ENCODE results near the gene CRABP2. TPM values are rescaled to one million over a fixed set of nuclear protein-coding genes. Genes with fewer than 3 reads are reported as not detected.

Gene CRABP2
- total and polyA plus RNA-seq, 2 of the 4 experiments (the other 2 are of a cell fraction): 6.3 to 15.7 TPM

GRCh38 chr1:156721535-156721934, 16.2 kb upstream of the CRABP2 start (continued):
- TF ChIP-seq BHLHE40 (IDR thresholded peaks at IDR 0.05; ENCODE audit: low read depth, low read length) (no peak), MAFK (IDR thresholded peaks at IDR 0.05; ENCODE audit: low read depth, low read length) (no peak), CHD1 (IDR thresholded peaks at IDR 0.05; ENCODE audit: low read depth, low read length) (no peak)

- no peaks in the 10 kb centered on the region for H3K9me3 ChIP-seq (ENCODE audit: control insufficient read depth, insufficient read depth, low read length)
- H2AK9ac ChIP-seq (replicated peaks; ENCODE audit: low read depth, low read length, poor library complexity): no peak overlapping the region
- H2BK15ac ChIP-seq (ENCODE audit: low read depth, low read length): no peak overlapping the region
- peaks cover 1% of the 10 kb centered on the region; the same call in 1 of the 2 replicates for H3K4me1 ChIP-seq (ENCODE audit: control insufficient read depth, insufficient read depth, low read length)
- no peak overlapping the region for H3K4me3 ChIP-seq (ENCODE audit: insufficient read depth, low read depth, low read length)
- ATAC-seq (ENCODE audit: low read depth): no peak
- H4K20me1 ChIP-seq (ENCODE audit: insufficient read depth, low read length): peaks cover 29% of the 10 kb centered on the region
- in situ Hi-C loops (cut with MboI; ENCODE audit: low sequenced_read_pairs) (loop anchor here (5.0 kb wide), 1 partner anchor 34 kb away; no protein-coding TSS in a partner anchor), dilution Hi-C loops (cut with HindIII; ENCODE audit: low sequenced_read_pairs, unreplicated experiment) (no loop called here), intact Hi-C loops (cut with micrococcal nuclease) (loop anchor here (10.0 kb wide), 2 partner anchors 204 to 216 kb away; partner anchors contain the start of genes LRRC71 and MEF2D)
- H2BK5ac ChIP-seq (ENCODE audit: low read depth, low read length, poor library complexity, severe bottlenecking): no peak overlapping the region
- H2AK5ac ChIP-seq (ENCODE audit: low read depth, low read length): no peak overlapping the region
- H3K27me3 ChIP-seq (ENCODE audit: control insufficient read depth, insufficient read depth, low read length): no peaks in the 10 kb centered on the region
- peaks cover 5 to 45% of the 10 kb centered on the region in 2 experiments; a peak in 3 of 4 replicates for H3K79me1 ChIP-seq (ENCODE audit: low read depth in 1 of 2, low read length in 2 of 2)
- no peak overlapping the region for H3K27ac ChIP-seq (ENCODE audit: insufficient read depth, low read length)
- no TSS peak for BruUV-seq (replicated peaks)
- no peak overlapping the region for H2BK20ac ChIP-seq (ENCODE audit: low read depth, low read length)
- no peak overlapping the region for H3K4me2 ChIP-seq (ENCODE audit: low read depth, low read length)
- ChIA-PET POLR2A (ENCODE audit: unreplicated experiment) (no interaction called here), CTCF (interaction anchor here (2.5 kb wide), 1 partner anchor 32 kb away, joined by 10 read pairs; no protein-coding TSS in a partner anchor)
- H2BK120ac ChIP-seq (ENCODE audit: low read depth, low read length): no peak overlapping the region
- H3K9me1 ChIP-seq (ENCODE audit: insufficient read depth, low read length): no peaks in the 10 kb centered on the region
- H2AFZ ChIP-seq (replicated peaks; ENCODE audit: low read length, poor library complexity): no peak overlapping the region
- no peak overlapping the region for H3K23ac ChIP-seq (ENCODE audit: low read depth, low read length)
- H4K8ac ChIP-seq (ENCODE audit: low read depth in 2 of 2, low read length in 2 of 2): no peak overlapping the region
- 72% methylated on average over 2 of the region's 2 CpGs; no CpG with 5 or more reads in 1 of the 2 experiments for WGBS, 2 experiments (ENCODE audit: extremely low coverage in 2 of 2, insufficient read length in 1 of 2)
- no peak overlapping the region for H4K91ac ChIP-seq (ENCODE audit: insufficient read depth, low read depth, low read length)
- no peak overlapping the region for H3K14ac ChIP-seq (replicated peaks; ENCODE audit: low read depth, low read length)
- no peak overlapping the region for H3K9ac ChIP-seq (ENCODE audit: low read depth, low read length)
- peaks cover 30% of the 10 kb centered on the region for H3K36me3 ChIP-seq (ENCODE audit: control insufficient read depth, insufficient read depth, low read length)
- H4K5ac ChIP-seq (ENCODE audit: low read depth, low read length): no peak overlapping the region
- no peak overlapping the region for H3K4ac ChIP-seq (ENCODE audit: low read depth, low read length)
- no peak overlapping the region for H3K56ac ChIP-seq (ENCODE audit: extremely low read depth, insufficient read depth, low read length)
- TF ChIP-seq CHD1 (IDR thresholded peaks at IDR 0.05; ENCODE audit: low read depth, low read length): no peak
- TF ChIP-seq FOS (IDR thresholded peaks at IDR 0.05; ENCODE audit: low read depth, low read length): no peak
- TF ChIP-seq MAFK (IDR thresholded peaks at IDR 0.05; ENCODE audit: low read depth, low read length): no peak
- no peak for TF ChIP-seq POLR2A (IDR thresholded peaks at IDR 0.05; ENCODE audit: low read depth, low read length)
- TF ChIP-seq SMC3 (IDR thresholded peaks at IDR 0.05; ENCODE audit: low read depth, low read length): no peak
- TF ChIP-seq MAZ (IDR thresholded peaks at IDR 0.05; ENCODE audit: borderline replicate concordance, low read depth, low read length): no peak
- TF ChIP-seq CTCF (conservative IDR thresholded peaks at IDR 0.05; ENCODE audit: low read depth, low read length): no peak
- DNase-seq: no peak
- H3K18ac ChIP-seq (ENCODE audit: low read depth, low read length): no peak overlapping the region
Measured at GRCh38 chr1:156721131-156721530, 15.7 kb upstream of the CRABP2 start.
